Endothelial cell of umbilical vein (primary cell): ENCODE results near the gene USP36. TPM values are rescaled to one million over a fixed set of nuclear protein-coding genes. Genes with fewer than 3 reads are reported as not detected.

Source experiments
- BruUV-seq: library from RNA; stranded (reverse); fragments of 400-500 nt; replicated peaks from 2 replicates; lab custom pipeline; 2021; lab: Mats Ljungman, UMichigan
- CTCF ChIA-PET: fragments of 300-600, 350-600 bp; sonication (Branson Sonifier 250); formaldehyde crosslinking; loops from one replicate; lab custom pipeline; 2021; ENCODE audit warnings: antibody characterized with exemption, inconsistent platforms; lab: Charles Lee
- POLR2A ChIA-PET: fragments of 300-600, 350-600 bp; sonication (Branson Sonifier 250); formaldehyde crosslinking; loops from one replicate; lab custom pipeline; 2021; ENCODE audit warnings: antibody characterized with exemption, inconsistent platforms; lab: Charles Lee
- DNase-seq: peaks from one replicate; pipeline ENCODE4 v3.0.0-alpha.2; 2011; ENCODE audit warnings: low read depth, low spot score
- FAIRE-seq: peaks from 2 replicates; lab custom pipeline; 2011; peaks lifted over from hg19 to GRCh38; lab: Jason Lieb, UNC
- H2AFZ ChIP-seq: 2 replicates; pipeline ENCODE4 v1.6.0; 2012; ENCODE audit warnings: low read depth, low read length, control low read depth, inconsistent platforms
- H3K27ac ChIP-seq: 2 replicates; pipeline ENCODE4 v1.5.1; 2011; ENCODE audit warnings: low read depth, mild to moderate bottlenecking, control low read depth, low read length, moderate library complexity; ENCODE audit not compliant: insufficient read depth
- H3K27me3 ChIP-seq, 2 experiments: 2 replicates each; pipeline versions ENCODE4 v1.6.0 to v1.6.1; 2011; ENCODE audit warnings: low read length in 2 of 2, mixed read lengths in 1 of 2; ENCODE audit not compliant: control insufficient read depth in 2 of 2, insufficient read depth in 2 of 2
- H3K36me3 ChIP-seq, 2 experiments: 2 replicates in 1 of 2; 3 replicates in 1 of 2; pipeline ENCODE4 v1.5.1; 2011; ENCODE audit warnings: low read length in 2 of 2, mild to moderate bottlenecking in 1 of 2, moderate library complexity in 1 of 2; ENCODE audit not compliant: control insufficient read depth in 2 of 2, insufficient read depth in 2 of 2; ENCODE audit errors: extremely low read depth in 1 of 2
- H3K4me1 ChIP-seq: 3 replicates; pipeline ENCODE4 v1.5.1; 2011; ENCODE audit warnings: mild to moderate bottlenecking, low read length; ENCODE audit not compliant: control insufficient read depth, insufficient read depth; ENCODE audit errors: extremely low read depth
- H3K4me2 ChIP-seq: 2 replicates; pipeline ENCODE4 v1.6.1; 2011; ENCODE audit warnings: low read length, control low read depth, mixed read lengths; ENCODE audit not compliant: insufficient read depth
- H3K4me3 ChIP-seq, 3 experiments: fragments of 200-600 bp in 1 of 3; sonication (generic), shearing (Covaris generic) in 1 of 3; replicated peaks in 1 of 3; 2 replicates each; pipeline ENCODE4 v1.5.1; 2011 to 2016; ENCODE audit warnings: control low read depth in 3 of 3, low read length in 3 of 3, mild to moderate bottlenecking in 2 of 3, inconsistent platforms in 1 of 3, low read depth in 1 of 3, moderate library complexity in 1 of 3; ENCODE audit not compliant: insufficient read depth in 1 of 3
- H3K79me2 ChIP-seq: 2 replicates; pipeline ENCODE4 v1.6.0; 2012; ENCODE audit warnings: low read length, inconsistent platforms; ENCODE audit not compliant: control insufficient read depth, insufficient read depth
- H3K9ac ChIP-seq: replicated peaks from 2 replicates; pipeline ENCODE3; 2011; ENCODE audit warnings: low read length, control low read depth; ENCODE audit not compliant: insufficient read depth; ENCODE audit errors: extremely low read depth
- H3K9me1 ChIP-seq: replicated peaks from 3 replicates; pipeline ENCODE4 v1.6.0; 2011; ENCODE audit warnings: mild to moderate bottlenecking, low read length; ENCODE audit not compliant: control insufficient read depth, insufficient read depth; ENCODE audit errors: extremely low read depth
- H3K9me3 ChIP-seq: replicated peaks from 2 replicates; pipeline ENCODE4 v1.5.1; 2012; ENCODE audit warnings: low read length, inconsistent platforms; ENCODE audit not compliant: control insufficient read depth, insufficient read depth
- H4K20me1 ChIP-seq: replicated peaks from 2 replicates; pipeline ENCODE3; 2011; ENCODE audit warnings: mild to moderate bottlenecking, low read length; ENCODE audit not compliant: control insufficient read depth, insufficient read depth; ENCODE audit errors: extremely low read depth
- CTCF ChIP-seq, 2 donors: IDR thresholded peaks; 1 replicate in 1 of 2; 2 replicates in 1 of 2; pipeline ENCODE4 v1.5.1; 2011; ENCODE audit warnings: low read length in 2 of 2, mild to moderate bottlenecking in 2 of 2, moderate library complexity in 2 of 2, control low read depth in 1 of 2, inconsistent platforms in 1 of 2, low read depth in 1 of 2; ENCODE audit not compliant: insufficient read depth in 1 of 2; ENCODE audit errors: extremely low read depth in 1 of 2
- EZH2 ChIP-seq: IDR thresholded peaks from 2 replicates; pipeline ENCODE4 v1.6.1; 2012; ENCODE audit warnings: borderline replicate concordance, low read depth, mild to moderate bottlenecking, moderate library complexity, low read length, inconsistent platforms; ENCODE audit not compliant: severe bottlenecking
- FOS ChIP-seq: IDR thresholded peaks from 2 replicates; pipeline ENCODE4 v1.6.1; 2011; ENCODE audit warnings: mild to moderate bottlenecking, low read length, moderate library complexity, borderline replicate concordance; ENCODE audit not compliant: insufficient read depth
- GATA2 ChIP-seq: IDR thresholded peaks from 2 replicates; pipeline ENCODE4 v1.7.0; 2011; ENCODE audit warnings: low read depth, mild to moderate bottlenecking, moderate library complexity, mixed read lengths, low read length; ENCODE audit not compliant: insufficient read length, insufficient read depth
- JUN ChIP-seq: IDR thresholded peaks from 2 replicates; pipeline ENCODE4 v1.6.1; 2011; ENCODE audit warnings: borderline replicate concordance, low read depth; ENCODE audit not compliant: insufficient read length, insufficient read depth
- MAX ChIP-seq: IDR thresholded peaks from 2 replicates; pipeline ENCODE4 v1.6.1; 2011; ENCODE audit not compliant: insufficient read depth, insufficient read length
- MYC ChIP-seq: IDR thresholded peaks from one replicate; pipeline ENCODE4 v1.6.1; 2011; ENCODE audit warnings: mild to moderate bottlenecking, low read depth, low read length
- POLR2A ChIP-seq: IDR thresholded peaks from 2 replicates; pipeline ENCODE4 v1.6.1; 2012; ENCODE audit warnings: low read depth, mild to moderate bottlenecking, control low read depth, low read length
- POLR2AphosphoS5 ChIP-seq: IDR thresholded peaks from 2 replicates; pipeline ENCODE4 v1.6.1; 2012; ENCODE audit warnings: low read depth, mild to moderate bottlenecking, control low read depth, low read length, moderate library complexity; ENCODE audit not compliant: insufficient read depth
- dilution Hi-C: fragments of 300-500 bp; cut with MboI; formaldehyde crosslinking; loops from one replicate; pipeline ENCODE4 v1.15.0; 2019; ENCODE audit warnings: low sequenced_read_pairs; ENCODE audit not compliant: extremely low pct_ligation_motif_present
- intact Hi-C: fragments of 100-400 bp; cut with micrococcal nuclease; formaldehyde crosslinking; loops from one replicate; pipeline ENCODE4 v1.10.0; 2022
- polyA plus RNA-seq, 4 experiments: library from polyadenylated mRNA; depleted of rRNA in 3 of 4; stranded (reverse) in 3 of 4; unstranded in 1 of 4; fragments of >200 nt; gene quantifications; 2 replicates each; pipeline versions ENCODE4 v1.2.1 to v1.2.3, GENCODE V29; 2011 to 2012; ENCODE audit warnings: missing spikeins in 1 of 4
- total RNA-seq: library from RNA; stranded (reverse); gene quantifications from 2 replicates; pipeline ENCODE4 v1.2.3, GENCODE V29; 2021

USP36 gene
- total and polyA plus RNA-seq, 2 donors (not counting 3 experiments of a cell fraction or from before 2014, with no cell fraction given) = 29.8 to 46.6 TPM

GRCh38 chr17:78747488-78747887, 93.1 kb downstream of the USP36 start:
- Histone ChIP-seq H3K27me3 (no peaks in the 10 kb centered on the region), H3K9me1 (no peaks in the 10 kb centered on the region), H3K79me2 (peaks cover 3% of the 10 kb centered on the region), H3K36me3 (no peaks in the 10 kb centered on the region), H3K4me2 (no peak overlapping the region), H2AFZ (no peak overlapping the region), H3K4me3 (no peak overlapping the region), H3K4me1 (peaks cover 9% of the 10 kb centered on the region), H3K9ac (no peak overlapping the region), H4K20me1 (no peaks in the 10 kb centered on the region), H3K27ac (no peak overlapping the region), H3K9me3 (no peaks in the 10 kb centered on the region)
- TF ChIP-seq GATA2 (no peak), MAX (no peak), EZH2 (no peak), CTCF (IDR thresholded peaks at IDR 0.05; ENCODE audit: extremely low read depth in 1 of 2, insufficient read depth in 1 of 2, low read depth in 1 of 2, low read length in 2 of 2) (no peak), MYC (no peak), POLR2A (no peak), FOS (no peak), POLR2AphosphoS5 (no peak), JUN (no peak)
- intact Hi-C loops = no loop called here
- CTCF ChIA-PET = interaction anchor here (0.7 to 3.2 kb wide), 5 partner anchors 10 to 250 kb away, joined by 3 to 14 read pairs (median 3); no protein-coding TSS in a partner anchor
- POLR2A ChIA-PET = no interaction called here
- no peak for FAIRE-seq
- no peak for DNase-seq
- dilution Hi-C loops = no loop called here
- BruUV-seq = no TSS peak
